ENCODE measurements around the gene SPG7. TPM values are rescaled to one million over a fixed set of nuclear protein-coding genes. Genes with fewer than 3 reads are reported as not detected.

The SPG7 gene
- total and polyA plus RNA-seq, 9 of the 15 experiments (the other 6 are each of a cell fraction or from before 2014, with no cell fraction given): 5.8 to 89.1 (median 49.4) TPM

- TF ChIP-seq IRF2 (CRISPR knock-in tag; IDR thresholded peaks at IDR 0.05) (no peak), ERF (CRISPR knock-in tag; IDR thresholded peaks at IDR 0.05) (0 out of 2 replicates have a peak, but pooled peaks have one; percentile 21), ZNF347 (CRISPR knock-in tag; IDR thresholded peaks at IDR 0.05; ENCODE audit: low read depth) (no peak), VEZF1 (CRISPR knock-in tag; IDR thresholded peaks at IDR 0.05) (no peak), JUNB (CRISPR knock-in tag; conservative IDR thresholded peaks at IDR 0.05) (no peak), ZNF668 (CRISPR knock-in tag; IDR thresholded peaks at IDR 0.05) (no peak), GTF2E2 (tag; IDR thresholded peaks at IDR 0.05) (no peak), ZBTB40 (IDR thresholded peaks at IDR 0.05) (no peak), ZBTB40 (CRISPR knock-in tag; IDR thresholded peaks at IDR 0.05) (no peak), ZBTB7A (IDR thresholded peaks at IDR 0.05; ENCODE audit: borderline replicate concordance, control insufficient read depth, low read depth, low read length) (no peak), ILF3 (IDR thresholded peaks at IDR 0.05; ENCODE audit: borderline replicate concordance) (peak; percentile 26; the same call in 1 of the 2 replicates), SREBF2 (CRISPR knock-in tag; IDR thresholded peaks at IDR 0.05) (no peak), GTF2B (IDR thresholded peaks at IDR 0.05; ENCODE audit: extremely low read depth, insufficient read length) (no peak), ATF6 (CRISPR knock-in tag; IDR thresholded peaks at IDR 0.05) (no peak)
Observed at GRCh38 chr16:89563639-89564392, 55.6 kb downstream of the SPG7 start (continued).
